ENCODE data around the gene COQ2. TPM values are rescaled to one million over a fixed set of nuclear protein-coding genes. Genes with fewer than 3 reads are reported as not detected.

COQ2 gene
- total and polyA plus RNA-seq, 7 donors: 6.4 to 29.1 (median 12.4) TPM

DNA sequence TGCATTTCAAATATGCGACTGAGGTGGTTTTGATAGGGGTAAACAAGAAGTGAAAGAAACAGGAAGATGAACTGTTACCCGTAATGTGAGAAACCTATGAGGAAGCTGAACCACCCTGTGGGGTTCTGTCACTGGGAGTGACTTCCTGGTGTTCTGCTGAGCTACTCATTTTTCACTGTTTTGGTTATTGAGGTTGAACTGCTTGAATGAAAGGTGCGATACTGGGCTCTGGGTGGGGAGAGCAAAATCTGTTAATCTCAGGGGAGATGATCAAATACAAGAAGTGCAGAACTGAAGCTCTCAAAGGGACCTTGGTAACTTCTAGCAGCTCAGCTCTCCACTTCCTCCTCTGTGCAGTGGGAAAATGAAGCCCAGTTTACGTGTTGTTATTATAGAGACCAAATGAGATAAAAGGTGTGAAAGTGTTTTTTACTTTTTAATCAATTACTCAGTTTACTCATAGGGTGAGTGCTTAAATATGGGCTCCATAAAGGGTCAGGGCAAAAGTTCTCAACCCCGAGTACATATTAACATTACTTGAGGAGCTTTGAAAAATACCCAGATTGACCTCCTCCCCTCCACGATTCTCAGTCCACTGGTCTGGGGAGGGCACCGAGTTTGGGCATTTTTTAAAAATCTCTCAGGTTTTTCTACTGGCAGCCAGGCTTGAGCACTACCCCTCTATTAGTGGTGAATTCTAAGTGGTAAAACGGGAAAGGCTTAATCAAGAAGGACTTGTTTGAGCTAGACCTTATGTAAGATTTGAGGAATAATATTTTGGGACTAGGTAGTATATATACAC lies 66.7 kb downstream of the COQ2 start:
- H3K27ac ChIP-seq: no peak overlapping the region
- H3K9me3 ChIP-seq: no peaks in the 10 kb centered on the region
- no peaks in the 10 kb centered on the region for H3K36me3 ChIP-seq (ENCODE audit: insufficient read depth in 1 of 2, low read depth in 1 of 2)
- H3K4me1 ChIP-seq: no peaks in the 10 kb centered on the region
- WGBS, 3 donors: 64 to 70% (median 69%) methylated on average over 8 of the region's 8 CpGs
- no peak overlapping the region for H3K4me3 ChIP-seq
- intact Hi-C loops (cut with DNase I): no loop called here
- DNase-seq (no peak), ATAC-seq (no peak)
- TF ChIP-seq, protein P1, sequence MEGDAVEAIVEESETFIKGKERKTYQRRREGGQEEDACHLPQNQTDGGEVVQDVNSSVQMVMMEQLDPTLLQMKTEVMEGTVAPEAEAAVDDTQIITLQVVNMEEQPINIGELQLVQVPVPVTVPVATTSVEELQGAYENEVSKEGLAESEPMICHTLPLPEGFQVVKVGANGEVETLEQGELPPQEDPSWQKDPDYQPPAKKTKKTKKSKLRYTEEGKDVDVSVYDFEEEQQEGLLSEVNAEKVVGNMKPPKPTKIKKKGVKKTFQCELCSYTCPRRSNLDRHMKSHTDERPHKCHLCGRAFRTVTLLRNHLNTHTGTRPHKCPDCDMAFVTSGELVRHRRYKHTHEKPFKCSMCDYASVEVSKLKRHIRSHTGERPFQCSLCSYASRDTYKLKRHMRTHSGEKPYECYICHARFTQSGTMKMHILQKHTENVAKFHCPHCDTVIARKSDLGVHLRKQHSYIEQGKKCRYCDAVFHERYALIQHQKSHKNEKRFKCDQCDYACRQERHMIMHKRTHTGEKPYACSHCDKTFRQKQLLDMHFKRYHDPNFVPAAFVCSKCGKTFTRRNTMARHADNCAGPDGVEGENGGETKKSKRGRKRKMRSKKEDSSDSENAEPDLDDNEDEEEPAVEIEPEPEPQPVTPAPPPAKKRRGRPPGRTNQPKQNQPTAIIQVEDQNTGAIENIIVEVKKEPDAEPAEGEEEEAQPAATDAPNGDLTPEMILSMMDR (IDR thresholded peaks at IDR 0.05): no peak
- H3K27me3 ChIP-seq (ENCODE audit: insufficient read depth in 3 of 3, low read length in 2 of 3): no peaks in the 10 kb centered on the region

DNA sequence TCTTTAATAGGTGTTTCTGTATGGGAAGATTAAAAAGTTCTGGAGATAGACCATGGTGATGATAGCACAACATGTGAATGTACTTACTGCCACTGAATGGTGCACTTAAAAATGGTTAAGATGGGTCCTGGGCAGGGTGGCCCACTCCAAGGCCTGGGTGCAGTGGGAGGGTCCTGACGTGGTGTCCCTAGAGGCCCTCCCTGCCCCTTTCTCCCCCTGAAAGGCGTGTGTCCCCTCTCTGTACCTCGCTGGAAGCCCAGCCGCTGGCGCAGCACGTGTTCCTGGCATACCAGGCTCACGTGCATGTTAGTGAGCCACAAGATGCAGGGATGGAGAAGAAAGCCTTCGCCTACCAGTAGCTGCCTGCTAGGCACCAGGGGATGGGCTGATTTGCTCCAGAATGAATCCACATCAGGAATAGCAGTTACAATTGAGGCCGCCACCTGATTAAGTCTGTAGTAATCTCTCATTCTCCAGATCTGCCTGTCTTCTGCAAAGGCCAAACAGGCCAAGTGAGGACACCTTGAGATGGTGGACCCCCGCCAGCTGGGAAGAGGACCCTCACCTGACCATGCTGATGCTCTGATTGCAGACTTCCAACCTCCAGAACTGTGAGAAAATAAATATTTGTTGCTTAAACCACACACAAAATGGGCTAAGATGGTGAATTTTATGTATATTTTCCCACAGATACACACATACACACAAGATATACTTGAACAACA lies 67.5 kb downstream of the COQ2 start:
- Histone ChIP-seq H3K9me3 (no peaks in the 10 kb centered on the region), H3K4me3 (no peak overlapping the region), H3K27me3 (ENCODE audit: insufficient read depth in 3 of 3, low read length in 2 of 3) (no peaks in the 10 kb centered on the region), H3K27ac (no peak overlapping the region), H3K4me1 (no peaks in the 10 kb centered on the region), H3K36me3 (ENCODE audit: insufficient read depth in 1 of 2, low read depth in 1 of 2) (no peaks in the 10 kb centered on the region)
- intact Hi-C loops (cut with DNase I): no loop called here
- no peak for ATAC-seq
- TF ChIP-seq, protein P1 (IDR thresholded peaks at IDR 0.05): no peak
- DNase-seq: no peak
- WGBS, 3 donors: 88 to 90% (median 90%) methylated on average over 10 of the region's 10 CpGs

DNA sequence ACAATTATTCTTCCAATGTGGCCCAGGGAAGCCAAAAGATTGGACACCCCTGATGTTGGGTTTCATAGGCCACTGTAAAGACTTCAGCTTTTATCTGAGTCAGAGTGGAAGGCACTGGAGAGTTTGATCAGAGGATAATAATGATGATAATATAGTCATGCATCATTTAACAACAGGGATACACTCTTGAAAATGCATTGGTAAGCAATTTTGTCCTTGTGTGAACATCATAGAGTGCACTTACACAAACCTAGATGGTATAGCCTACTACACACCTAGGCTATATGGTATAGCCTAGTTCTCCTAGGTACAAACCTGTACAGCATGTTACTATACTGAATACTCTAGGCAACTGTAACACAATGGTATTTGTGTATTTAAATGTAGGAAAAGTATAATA lies 70.5 kb downstream of the COQ2 start:
- TF ChIP-seq, protein P1 (IDR thresholded peaks at IDR 0.05): no peak
- ATAC-seq: no peak
- no peaks in the 10 kb centered on the region for H3K4me1 ChIP-seq

More for the DNA sequence above, 70.5 kb downstream of the COQ2 start:
- DNase-seq: no peak
- H3K27me3 ChIP-seq (ENCODE audit: insufficient read depth in 3 of 3, low read length in 2 of 3): no peaks in the 10 kb centered on the region
- no peaks in the 10 kb centered on the region for H3K9me3 ChIP-seq
- no peak overlapping the region for H3K27ac ChIP-seq
- no peak overlapping the region for H3K4me3 ChIP-seq
- no peaks in the 10 kb centered on the region for H3K36me3 ChIP-seq (ENCODE audit: insufficient read depth in 1 of 2, low read depth in 1 of 2)
- intact Hi-C loops (cut with DNase I): no loop called here

Other genes with a start within 250 kb of the COQ2 start
- 10 to 100 TPM; 51.2 to 71.7 (median 65.8) TPM for gene COPS4, start 249.6 kb downstream of the COQ2 start, total RNA-seq
- gene COPS4, start 249.6 kb downstream of the COQ2 start, polyA plus RNA-seq: 10 to 100 TPM; 32.5 to 89.8 (median 42.6) TPM
- 1 to 10 TPM in 2 of 4 donors, under 1 TPM in 2; 0.88 to 1.6 (median 0.98) TPM for gene PLAC8, start 170.1 kb downstream of the COQ2 start, total RNA-seq
- gene PLAC8, start 170.1 kb downstream of the COQ2 start, polyA plus RNA-seq: under 1 TPM; 0.13 to 0.86 (median 0.33) TPM
- under 1 TPM; 0.34 to 0.64 (median 0.43) TPM for gene HPSE, start 50.0 kb upstream of the COQ2 start, total RNA-seq
- gene HPSE, start 50.0 kb upstream of the COQ2 start, polyA plus RNA-seq: under 1 TPM; 0.06 to 0.13 (median 0.08) TPM
- gene HELQ, start 171.0 kb upstream of the COQ2 start, total RNA-seq: 10 to 100 TPM; 14.1 to 19.1 (median 17.3) TPM
- gene HELQ, start 171.0 kb upstream of the COQ2 start, polyA plus RNA-seq: 10 to 100 TPM in 1 of 3 donors, 1 to 10 TPM in 2; 7.4 to 20.9 (median 7.4) TPM
- 10 to 100 TPM; 38.2 to 60.1 (median 46.1) TPM for gene MRPS18C, start 171.3 kb upstream of the COQ2 start, total RNA-seq
- 10 to 100 TPM; 35.6 to 78.4 (median 50.3) TPM for gene MRPS18C, start 171.3 kb upstream of the COQ2 start, polyA plus RNA-seq
- 10 to 100 TPM; 10.2 to 15.6 (median 13.3) TPM for gene ABRAXAS1, start 200.3 kb upstream of the COQ2 start, total RNA-seq
- 1 to 10 TPM; 3.3 to 6.8 (median 6.5) TPM for gene ABRAXAS1, start 200.3 kb upstream of the COQ2 start, polyA plus RNA-seq

Data from psoas muscle (tissue), 8 donors.